Small intestine (tissue), 7 donors: ENCODE results near the gene RPL10. TPM values are rescaled to one million over a fixed set of nuclear protein-coding genes. Genes with fewer than 3 reads are reported as not detected.
A peak's percentile ranks its signal among the peaks of the same experiment; 100 is the strongest.

Experiments
- DNase-seq, 2 donors: peaks; one replicate each; pipeline versions ENCODE4 v3.0.0 to v3.0.0-alpha.2; 2013
- FAIRE-seq: peaks from 2 replicates; lab custom pipeline; 2012; peaks lifted over from hg19 to GRCh38; lab: Jason Lieb, UNC
- H3K27ac ChIP-seq, 3 donors: one replicate each; pipeline ENCODE4 v1.5.1; 2013; ENCODE audit warnings: low read length in 2 of 3, mild to moderate bottlenecking in 2 of 3, control low read depth in 1 of 3, inconsistent platforms in 1 of 3, low read depth in 1 of 3, moderate library complexity in 1 of 3
- H3K27me3 ChIP-seq, 3 donors: one replicate each; pipeline ENCODE4 v1.6.1; 2013; ENCODE audit warnings: low read length in 3 of 3, inconsistent platforms in 1 of 3; ENCODE audit not compliant: control insufficient read depth in 3 of 3, insufficient read depth in 3 of 3
- H3K36me3 ChIP-seq, 3 donors: one replicate each; pipeline ENCODE4 v1.6.1; 2013; ENCODE audit warnings: low read length in 3 of 3, inconsistent platforms in 1 of 3, low read depth in 1 of 3, mild to moderate bottlenecking in 1 of 3, moderate library complexity in 1 of 3; ENCODE audit not compliant: control insufficient read depth in 3 of 3, insufficient read depth in 2 of 3
- H3K4me1 ChIP-seq, 3 donors: one replicate each; pipeline ENCODE4 v1.6.1; 2013; ENCODE audit warnings: low read length in 2 of 3, inconsistent platforms in 1 of 3, low read depth in 1 of 3, mild to moderate bottlenecking in 1 of 3, moderate library complexity in 1 of 3; ENCODE audit not compliant: control insufficient read depth in 3 of 3, insufficient read depth in 2 of 3
- H3K4me3 ChIP-seq, 3 donors: one replicate each; pipeline ENCODE4 v1.5.1; 2013; ENCODE audit warnings: low read length in 3 of 3, control low read depth in 1 of 3, inconsistent platforms in 1 of 3, low read depth in 1 of 3, mild to moderate bottlenecking in 1 of 3, moderate library complexity in 1 of 3
- H3K9me3 ChIP-seq, 2 donors: one replicate each; pipeline ENCODE4 v1.6.1; 2013; ENCODE audit warnings: low read depth in 1 of 2, low read length in 1 of 2; ENCODE audit not compliant: control insufficient read depth in 2 of 2, insufficient read depth in 1 of 2
- WGBS, 3 donors: extraction: QIAGEN DNeasy Blood & Tissue Kit; methylation state at CpG; one replicate each; pipeline ENCODE4 v1.1.7; 2013; 5-methylcytosine and 5-hydroxymethylcytosine counted together
- polyA plus RNA-seq, 4 donors: library from polyadenylated mRNA; stranded (reverse) in 3 of 4; unstranded in 1 of 4; fragments of 200-250 nt in 3 of 4; fragments of 120-200 nt in 1 of 4; gene quantifications; one replicate each; pipeline versions ENCODE4 v1.2.1 to v1.2.3, GENCODE V29; 2013
- donor health status: healthy with polysubstance abuse.
- donor health status: control.
- donor health status: control.
- donor health status: Bipolar disorder and iron deficiency.
- donor health status: healthy.

Gene RPL10
- polyA plus RNA-seq, 4 donors: 3,043 to 5,653 (median 5,166) TPM

- 30 to 69% (median 55%) methylated on average over 6 to 13 of the region's 13 CpGs for WGBS, 3 donors
- peaks cover 0 to 72% (median 4%) of the 10 kb centered on the region in 3 donors for H3K36me3 ChIP-seq
Observed at GRCh38 chrX:154444755-154445246, 46.6 kb downstream of the RPL10 start.

GRCh38 chrX:154445776-154446175, 47.6 kb downstream of the RPL10 start:
- H3K27ac ChIP-seq: no peak overlapping the region
- H3K4me3 ChIP-seq: no peak overlapping the region
- peaks cover 0 to 14% (median 0%) of the 10 kb centered on the region in 3 donors for H3K4me1 ChIP-seq
- no peak for FAIRE-seq
- WGBS, 3 donors: 95 to 96% (median 95%) methylated on average over 8 to 16 of the region's 16 CpGs
- H3K27me3 ChIP-seq: no peaks in the 10 kb centered on the region
- DNase-seq: no peak
- peaks cover 0 to 72% (median 4%) of the 10 kb centered on the region in 3 donors for H3K36me3 ChIP-seq
- H3K9me3 ChIP-seq: no peaks in the 10 kb centered on the region

More at GRCh38 chrX:154444755-154445246, 46.6 kb downstream of the RPL10 start:
- no peak for DNase-seq
- no peaks in the 10 kb centered on the region for H3K27me3 ChIP-seq
- H3K9me3 ChIP-seq: no peaks in the 10 kb centered on the region
- no peak for FAIRE-seq
- peak overlapping the region; percentile 60 to 63 (median 60) for H3K4me3 ChIP-seq
- peaks cover 0 to 14% (median 0%) of the 10 kb centered on the region in 3 donors for H3K4me1 ChIP-seq
- peak overlapping the region in 1 of 3 donors; percentile 71 for H3K27ac ChIP-seq

DNA sequence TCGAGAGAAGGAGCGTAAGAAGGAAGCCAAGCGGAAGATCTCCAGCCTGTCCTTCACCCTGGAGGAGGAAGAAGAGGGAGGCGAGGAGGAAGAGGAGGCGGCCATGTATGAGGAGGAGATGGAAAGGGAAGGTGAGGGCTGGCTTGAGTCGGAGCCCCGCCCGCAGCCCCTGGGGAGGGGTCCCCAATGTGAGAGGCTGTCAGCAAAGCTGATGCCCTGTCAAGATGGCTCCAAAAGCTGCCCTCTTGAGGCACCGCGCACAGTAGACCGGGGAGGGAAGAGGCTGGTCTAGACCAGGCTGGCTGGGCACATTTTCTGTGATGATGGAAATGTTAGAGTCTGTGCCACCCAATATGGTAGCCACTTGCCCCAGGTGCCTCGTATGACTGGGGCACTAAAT, 48.3 kb downstream of the RPL10 start:
- H3K36me3 ChIP-seq: peaks cover 0 to 72% (median 4%) of the 10 kb centered on the region in 3 donors
- H3K4me1 ChIP-seq: peaks cover 0 to 14% (median 0%) of the 10 kb centered on the region in 3 donors
- H3K9me3 ChIP-seq: no peaks in the 10 kb centered on the region
- H3K27me3 ChIP-seq: no peaks in the 10 kb centered on the region
- H3K27ac ChIP-seq: no peak overlapping the region
- DNase-seq (no peak), FAIRE-seq (no peak)
- H3K4me3 ChIP-seq: no peak overlapping the region
- 87 to 94% (median 93%) methylated on average over 10 to 12 of the region's 12 CpGs for WGBS, 3 donors

DNA sequence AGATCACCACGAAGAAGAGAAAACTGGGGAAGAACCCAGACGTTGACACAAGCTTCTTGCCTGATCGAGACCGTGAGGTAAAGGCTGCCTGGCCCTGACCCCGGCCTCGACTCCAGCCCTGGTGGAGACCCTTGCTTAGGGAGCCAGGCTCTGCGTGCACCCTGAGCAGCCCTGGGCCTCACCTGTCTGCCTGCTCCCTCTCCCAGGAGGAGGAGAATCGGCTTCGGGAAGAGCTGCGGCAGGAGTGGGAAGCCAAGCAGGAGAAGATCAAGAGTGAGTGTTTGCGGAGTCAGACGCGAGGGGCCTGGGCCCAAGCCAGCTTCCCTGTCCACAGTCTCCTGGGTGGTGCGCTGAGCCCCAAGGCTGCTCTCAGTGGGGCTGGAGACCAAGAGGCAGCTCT, 50.3 kb downstream of the RPL10 start:
- Histone ChIP-seq H3K36me3 (peaks cover 0 to 60% (median 0%) of the 10 kb centered on the region in 3 donors), H3K27ac (no peak overlapping the region), H3K4me3 (no peak overlapping the region), H3K9me3 (no peaks in the 10 kb centered on the region), H3K4me1 (peaks cover 0 to 12% (median 0%) of the 10 kb centered on the region in 3 donors), H3K27me3 (no peaks in the 10 kb centered on the region)
- 91 to 96% (median 93%) methylated on average over 14 of the region's 14 CpGs for WGBS, 3 donors
- DNase-seq (no peak), FAIRE-seq (no peak)

DNA sequence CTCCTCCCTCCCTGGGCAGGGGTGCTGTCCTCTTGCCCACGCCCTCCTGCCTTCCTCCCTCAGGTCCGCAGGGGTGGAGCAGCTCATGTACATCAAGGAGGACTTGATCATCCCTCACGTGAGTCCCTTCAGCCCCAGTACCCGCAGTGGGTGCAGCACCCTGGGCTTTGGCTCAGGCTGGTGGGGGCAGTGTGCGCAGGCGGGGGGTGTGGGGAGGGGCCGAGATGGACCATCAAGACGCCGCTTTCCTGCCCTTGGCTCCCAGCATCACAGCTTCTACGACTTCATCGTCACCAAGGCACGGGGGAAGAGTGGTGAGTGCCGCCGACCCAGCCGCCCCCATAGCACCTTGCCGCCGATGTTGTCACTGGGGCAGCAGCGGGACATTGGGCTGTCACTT, 51.4 kb downstream of the RPL10 start:
- Histone ChIP-seq H3K27me3 (no peaks in the 10 kb centered on the region), H3K4me1 (peaks cover 0 to 8% (median 0%) of the 10 kb centered on the region in 3 donors), H3K36me3 (peaks cover 0 to 60% (median 0%) of the 10 kb centered on the region in 3 donors), H3K9me3 (no peaks in the 10 kb centered on the region), H3K4me3 (no peak overlapping the region), H3K27ac (no peak overlapping the region)
- no peak for DNase-seq
- 88 to 96% (median 96%) methylated on average over 16 to 18 of the region's 18 CpGs for WGBS, 3 donors
- no peak for FAIRE-seq

GRCh38 chrX:154450312-154450711, 52.1 kb downstream of the RPL10 start:
- H3K9me3 ChIP-seq: no peaks in the 10 kb centered on the region
- DNase-seq (no peak), FAIRE-seq (no peak)
- no peak overlapping the region for H3K27ac ChIP-seq
- H3K27me3 ChIP-seq: no peaks in the 10 kb centered on the region
- H3K4me1 ChIP-seq: peaks cover 0 to 1% (median 0%) of the 10 kb centered on the region in 3 donors
- H3K4me3 ChIP-seq: no peak overlapping the region
- H3K36me3 ChIP-seq: peaks cover 0 to 60% (median 0%) of the 10 kb centered on the region in 3 donors
- WGBS, 3 donors: 94 to 95% (median 95%) methylated on average over 15 to 17 of the region's 17 CpGs

Other genes starting within 250 kb of the RPL10 start
- gene OPN1MW, start 215.8 kb upstream of the RPL10 start, polyA plus RNA-seq: not detected
- gene OPN1MW2, start 178.6 kb upstream of the RPL10 start, polyA plus RNA-seq: not detected
- gene OPN1MW3, start 140.8 kb upstream of the RPL10 start, polyA plus RNA-seq: not detected
- gene TEX28, start 103.3 kb upstream of the RPL10 start, polyA plus RNA-seq: not detected
- under 1 TPM in 2 of 4 donors, not detected in 2; 0.12 to 0.18 TPM for gene TKTL1, start 102.6 kb upstream of the RPL10 start, polyA plus RNA-seq
- gene FLNA, start 23.7 kb upstream of the RPL10 start, polyA plus RNA-seq: 100 to 1,000 TPM in 1 of 4 donors, 10 to 100 TPM in 3; 19.2 to 251 (median 73.8) TPM
- gene EMD, start 19.1 kb upstream of the RPL10 start, polyA plus RNA-seq: 10 to 100 TPM; 37.6 to 82.3 (median 55.6) TPM
- 10 to 100 TPM; 17.0 to 27.4 (median 21.7) TPM for gene DNASE1L1, start 10.9 kb downstream of the RPL10 start, polyA plus RNA-seq
- 10 to 100 TPM; 31.8 to 78.3 (median 50.8) TPM for gene TAFAZZIN, start 13.2 kb downstream of the RPL10 start, polyA plus RNA-seq
- 100 to 1,000 TPM in 1 of 4 donors, 10 to 100 TPM in 3; 34.0 to 157 (median 57.4) TPM for gene ATP6AP1, start 30.3 kb downstream of the RPL10 start, polyA plus RNA-seq
- 10 to 100 TPM; 59.2 to 76.5 (median 62.6) TPM for gene GDI1, start 38.8 kb downstream of the RPL10 start, polyA plus RNA-seq
- gene FAM50A, start 45.8 kb downstream of the RPL10 start, polyA plus RNA-seq: 100 to 1,000 TPM in 2 of 4 donors, 10 to 100 TPM in 2; 64.5 to 181 (median 119) TPM
- 10 to 100 TPM in 2 of 4 donors, 1 to 10 TPM in 2; 3.2 to 30.1 (median 9.6) TPM for gene PLXNA3, start 59.9 kb downstream of the RPL10 start, polyA plus RNA-seq
- gene LAGE3, start 80.9 kb downstream of the RPL10 start, polyA plus RNA-seq: 10 to 100 TPM in 3 of 4 donors, 1 to 10 TPM in 1; 8.1 to 26.6 (median 21.8) TPM
- 10 to 100 TPM; 23.8 to 32.3 (median 28.3) TPM for gene UBL4A, start 88.2 kb downstream of the RPL10 start, polyA plus RNA-seq
- gene SLC10A3, start 92.3 kb downstream of the RPL10 start, polyA plus RNA-seq: 10 to 100 TPM; 11.6 to 22.2 (median 15.8) TPM
- 100 to 1,000 TPM in 2 of 4 donors, 10 to 100 TPM in 2; 45.6 to 123 (median 90.1) TPM for gene FAM3A, start 117.9 kb downstream of the RPL10 start, polyA plus RNA-seq
- 10 to 100 TPM; 10.5 to 23.4 (median 13.3) TPM for gene G6PD, start 148.5 kb downstream of the RPL10 start, polyA plus RNA-seq
- 10 to 100 TPM; 17.7 to 34.9 (median 27.7) TPM for gene IKBKG, start 149.2 kb downstream of the RPL10 start, polyA plus RNA-seq
- gene CTAG1A, start 186.8 kb downstream of the RPL10 start, polyA plus RNA-seq: not detected
- gene CTAG1B, start 220.9 kb downstream of the RPL10 start, polyA plus RNA-seq: not detected